Upper lobe of left lung (tissue), 6 donors: ENCODE measurements around the gene RASA3. TPM values are rescaled to one million over a fixed set of nuclear protein-coding genes. Genes with fewer than 3 reads are reported as not detected.
"Not testable (repeated sequence)": the region's sequence is repeated elsewhere in the genome, so short reads cannot be mapped to it uniquely, and the experiment has no call there.

Experiments
- ATAC-seq, 2 donors: fragments of 200-7000 bp; cut with Tn5 transposase; one replicate each; pipeline ENCODE4 v1.9.1; 2022; ENCODE audit warnings: mild to moderate bottlenecking in 2 of 2, moderate library complexity in 2 of 2; ENCODE audit not compliant: low FRiP score in 2 of 2
- DNase-seq, 2 donors: peaks; one replicate each; pipeline ENCODE4 v3.0.0-alpha.2; 2019 to 2020
- H3K27ac ChIP-seq, 4 donors: fragments of 200-600 bp; sonication (generic); one replicate each; pipeline ENCODE4 v1.5.1; 2016 to 2019
- H3K27me3 ChIP-seq, 4 donors: fragments of 200-600 bp; sonication (generic); one replicate each; pipeline ENCODE4 v1.5.1; 2017 to 2019
- H3K36me3 ChIP-seq, 4 donors: fragments of 200-600 bp; sonication (generic); one replicate each; pipeline ENCODE4 v1.5.1; 2016 to 2019
- H3K4me1 ChIP-seq, 4 donors: fragments of 200-600 bp; sonication (generic); one replicate each; pipeline ENCODE4 v1.5.1; 2018 to 2019
- H3K4me3 ChIP-seq, 4 donors: fragments of 200-600 bp; sonication (generic); one replicate each; pipeline ENCODE4 v1.5.1; 2017 to 2019; ENCODE audit warnings: mild to moderate bottlenecking in 2 of 4, moderate library complexity in 1 of 4
- H3K9me3 ChIP-seq, 4 donors: fragments of 200-600 bp; sonication (generic); one replicate each; pipeline ENCODE4 v1.5.1; 2018 to 2019
- CTCF ChIP-seq, 6 experiments: fragments of 450-650 bp in 4 of 6; fragments of 200-600 bp in 2 of 6; sonication (generic) in 2 of 6; IDR thresholded peaks; one replicate each; pipeline ENCODE4 v1.5.1; 2016 to 2019; ENCODE audit warnings: antibody characterized with exemption in 6 of 6
- EP300 ChIP-seq, 4 donors: sonication (generic); formaldehyde crosslinking; IDR thresholded peaks; one replicate each; pipeline ENCODE4 v1.5.1; 2017; ENCODE audit warnings: antibody characterized with exemption in 4 of 4, control low read depth in 2 of 4
- POLR2A ChIP-seq, 4 donors: fragments of 450-650 bp; IDR thresholded peaks; one replicate each; pipeline ENCODE4 v1.5.1; 2016 to 2017; ENCODE audit warnings: antibody characterized with exemption in 4 of 4, mild to moderate bottlenecking in 2 of 4
- POLR2AphosphoS5 ChIP-seq, 2 donors: sonication (generic); formaldehyde crosslinking; IDR thresholded peaks; one replicate each; pipeline ENCODE4 v1.5.1; 2017; ENCODE audit warnings: antibody characterized with exemption in 2 of 2
- WGBS, 2 donors: methylation state at CpG; one replicate each; pipeline ENCODE4 v1.1.5; 2017 to 2018; 5-methylcytosine and 5-hydroxymethylcytosine counted together
- total RNA-seq, 6 donors: library from RNA; depleted of rRNA in 4 of 6; stranded (reverse); fragments of >200 nt in 4 of 6; gene quantifications; one replicate each; pipeline versions ENCODE4 v1.1.0 to v1.2.1, GENCODE V29; 2016 to 2021
- donor health status: DM: no; HTN: no; CAD: no; lungs with moderate emphysema.
- donor health status: DM: no; HTN: yes; CAD: no; lungs with severe emphysema.

The RASA3 gene
- total RNA-seq, 6 donors from 2014 or later = 11.4 to 52.4 (median 18.4) TPM

- no peak overlapping the region for H3K4me3 ChIP-seq
- no peak for DNase-seq
- no peaks in the 10 kb centered on the region for H3K27me3 ChIP-seq
- H3K4me1 ChIP-seq = peaks cover 0 to 7% (median 3%) of the 10 kb centered on the region in 4 donors
- ATAC-seq = no peak
- no peak overlapping the region for H3K27ac ChIP-seq
- no peaks in the 10 kb centered on the region for H3K9me3 ChIP-seq
- TF ChIP-seq POLR2AphosphoS5 (IDR thresholded peaks at IDR 0.05) = no peak
- TF ChIP-seq POLR2A (IDR thresholded peaks at IDR 0.05) = no peak
- TF ChIP-seq EP300 (IDR thresholded peaks at IDR 0.05) = no peak
- TF ChIP-seq CTCF (IDR thresholded peaks at IDR 0.05) = no peak
- 82 to 92% methylated on average over 7 of the region's 7 CpGs for WGBS, 2 donors
- H3K36me3 ChIP-seq = no peaks in the 10 kb centered on the region
Measured at GRCh38 chr13:114152285-114152645, 19.8 kb upstream of the RASA3 start.

- Histone ChIP-seq H3K27ac (no peak overlapping the region), H3K36me3 (no peaks in the 10 kb centered on the region), H3K4me1 (peaks cover 0 to 7% (median 3%) of the 10 kb centered on the region in 4 donors), H3K4me3 (no peak overlapping the region), H3K27me3 (no peaks in the 10 kb centered on the region), H3K9me3 (no peaks in the 10 kb centered on the region)
- peak in 1 of 2 donors; percentile 71 for DNase-seq
- TF ChIP-seq POLR2A (IDR thresholded peaks at IDR 0.05) (no peak), CTCF (IDR thresholded peaks at IDR 0.05) (peak in 2 of 6 experiments; percentile 8 to 15)
- WGBS, 2 donors = 77 to 80% methylated on average over 21 to 28 of the region's 28 CpGs
- peak in 1 of 2 donors; percentile 49 for ATAC-seq
Measured at GRCh38 chr13:114151565-114152284, 19.3 kb upstream of the RASA3 start.

GRCh38 chr13:114151031-114151430 is 18.6 kb upstream of the RASA3 start:
- Histone ChIP-seq H3K27ac (no peak overlapping the region), H3K36me3 (no peaks in the 10 kb centered on the region), H3K9me3 (no peaks in the 10 kb centered on the region), H3K4me1 (peaks cover 0 to 7% (median 2%) of the 10 kb centered on the region in 4 donors), H3K27me3 (no peaks in the 10 kb centered on the region), H3K4me3 (no peak overlapping the region)
- DNase-seq (no peak), ATAC-seq (peak in 1 of 2 donors; percentile 34)
- whole genome bisulfite sequencing, 2 donors = 69 to 81% methylated on average over 10 of the region's 10 CpGs
- TF ChIP-seq POLR2AphosphoS5 (IDR thresholded peaks at IDR 0.05) (no peak), EP300 (IDR thresholded peaks at IDR 0.05) (no peak), CTCF (IDR thresholded peaks at IDR 0.05) (no peak), POLR2A (IDR thresholded peaks at IDR 0.05) (no peak)

GRCh38 chr13:114149774-114150740 is 17.6 kb upstream of the RASA3 start:
- Histone ChIP-seq H3K4me3 (no peak overlapping the region), H3K4me1 (peaks cover 0 to 7% (median 2%) of the 10 kb centered on the region in 4 donors), H3K9me3 (no peaks in the 10 kb centered on the region), H3K36me3 (no peaks in the 10 kb centered on the region), H3K27me3 (no peaks in the 10 kb centered on the region), H3K27ac (no peak overlapping the region)
- ATAC-seq (no peak), DNase-seq (no peak)
- TF ChIP-seq EP300 (IDR thresholded peaks at IDR 0.05) = no peak
- TF ChIP-seq POLR2AphosphoS5 (IDR thresholded peaks at IDR 0.05) = no peak
- no peak for TF ChIP-seq CTCF (IDR thresholded peaks at IDR 0.05)
- TF ChIP-seq POLR2A (IDR thresholded peaks at IDR 0.05) = no peak
- 79 to 88% methylated on average over 8 to 12 of the region's 12 CpGs for WGBS, 2 donors

- not testable (repeated sequence) for H3K36me3 ChIP-seq, H3K27me3 ChIP-seq, DNase-seq, H3K9me3 ChIP-seq, H3K4me1 ChIP-seq, ATAC-seq, H3K27ac ChIP-seq, H3K4me3 ChIP-seq
- 89 to 90% methylated on average over 18 to 19 of the region's 19 CpGs for WGBS, 2 donors
Measured at GRCh38 chr13:114148886-114149285, 16.5 kb upstream of the RASA3 start.
